ENCODE results near the gene AKT1.

The AKT1 gene

GRCh38 chr14:104771374-104771773 is 24.2 kb downstream of the AKT1 start:
- no peak for FAIRE-seq

- no peak for FAIRE-seq
These were observed 24.7 kb downstream of the AKT1 start for GRCh38 chr14:104770851-104771272.

- FAIRE-seq: no peak
These were observed 25.4 kb downstream of the AKT1 start for GRCh38 chr14:104770072-104770579.

- FAIRE-seq: no peak
These were observed 26.1 kb downstream of the AKT1 start for GRCh38 chr14:104769324-104770071.

GRCh38 chr14:104768437-104769323 is 26.9 kb downstream of the AKT1 start:
- FAIRE-seq: no peak

- FAIRE-seq: no peak
These were observed 28.0 kb downstream of the AKT1 start for GRCh38 chr14:104767634-104767918.

GRCh38 chr14:104766863-104767633 is 28.5 kb downstream of the AKT1 start:
- no peak for FAIRE-seq

- no peak for FAIRE-seq
These were observed 29.2 kb downstream of the AKT1 start for GRCh38 chr14:104766256-104766862.

DNA sequence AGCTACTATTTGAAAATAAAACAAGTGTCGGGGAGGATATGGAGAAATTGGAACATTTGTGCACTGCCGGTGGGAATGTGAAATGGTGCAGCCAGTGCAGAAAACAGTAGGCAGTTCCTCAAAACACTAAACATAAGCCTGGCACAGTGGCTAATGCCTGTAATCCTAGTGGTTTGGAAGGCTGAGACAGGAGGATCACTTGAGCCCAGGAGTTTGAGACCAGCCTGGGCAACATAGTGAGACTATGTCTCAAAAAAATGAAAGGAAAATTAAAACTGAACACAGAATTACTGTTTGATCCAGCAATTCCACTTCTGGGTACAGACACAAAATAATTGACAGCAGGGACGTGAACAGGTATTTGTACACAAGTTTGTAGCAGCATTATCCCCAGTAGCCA is 30.0 kb downstream of the AKT1 start:
- no peak for FAIRE-seq

- no peak for FAIRE-seq
These were observed 36.3 kb downstream of the AKT1 start for GRCh38 chr14:104758981-104759969.

DNA sequence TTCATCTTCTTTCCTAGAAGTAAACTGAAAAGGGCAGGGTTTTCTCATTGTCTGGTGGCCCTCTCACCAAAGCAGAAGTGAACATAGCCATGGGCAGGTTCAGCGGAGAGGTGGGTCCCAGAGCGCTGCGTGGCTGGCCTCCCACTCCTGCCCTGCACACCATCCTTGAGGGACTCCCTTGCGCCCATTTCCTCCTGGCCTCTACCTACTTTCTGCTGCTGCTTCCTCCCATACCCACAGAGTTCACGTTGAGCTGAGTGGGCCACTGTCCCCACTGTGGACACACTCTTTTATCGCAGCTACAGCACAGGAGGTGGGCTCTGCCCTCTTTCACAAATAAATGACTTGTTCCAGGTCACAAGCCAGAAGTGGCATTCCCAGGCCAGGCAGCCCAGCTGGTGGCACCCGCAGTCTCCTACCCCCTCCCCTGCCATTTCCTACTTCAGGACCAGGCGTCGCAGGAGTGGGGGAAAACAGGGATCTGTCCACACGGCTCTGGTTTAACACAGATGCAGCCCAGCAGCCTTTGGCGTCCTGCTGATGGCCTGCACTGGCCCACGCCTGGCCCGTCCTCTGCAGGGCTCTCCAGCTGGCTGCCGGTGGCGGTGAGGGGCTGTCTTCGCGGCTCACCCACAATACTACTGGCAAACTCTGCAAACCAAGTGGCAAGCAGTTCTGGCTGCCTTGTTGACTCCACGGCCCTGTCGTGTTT is 37.7 kb downstream of the AKT1 start:
- no peak for FAIRE-seq

- no peak for FAIRE-seq
These were observed 38.3 kb downstream of the AKT1 start for GRCh38 chr14:104757238-104757585.

GRCh38 chr14:104756477-104757237 is 38.9 kb downstream of the AKT1 start:
- FAIRE-seq: no peak

GRCh38 chr14:104755621-104756020 is 39.9 kb downstream of the AKT1 start:
- FAIRE-seq: no peak

- no peak for FAIRE-seq
These were observed 41.2 kb downstream of the AKT1 start for GRCh38 chr14:104754213-104754851.

- no peak for FAIRE-seq
These were observed 41.9 kb downstream of the AKT1 start for GRCh38 chr14:104753528-104754212.

DNA sequence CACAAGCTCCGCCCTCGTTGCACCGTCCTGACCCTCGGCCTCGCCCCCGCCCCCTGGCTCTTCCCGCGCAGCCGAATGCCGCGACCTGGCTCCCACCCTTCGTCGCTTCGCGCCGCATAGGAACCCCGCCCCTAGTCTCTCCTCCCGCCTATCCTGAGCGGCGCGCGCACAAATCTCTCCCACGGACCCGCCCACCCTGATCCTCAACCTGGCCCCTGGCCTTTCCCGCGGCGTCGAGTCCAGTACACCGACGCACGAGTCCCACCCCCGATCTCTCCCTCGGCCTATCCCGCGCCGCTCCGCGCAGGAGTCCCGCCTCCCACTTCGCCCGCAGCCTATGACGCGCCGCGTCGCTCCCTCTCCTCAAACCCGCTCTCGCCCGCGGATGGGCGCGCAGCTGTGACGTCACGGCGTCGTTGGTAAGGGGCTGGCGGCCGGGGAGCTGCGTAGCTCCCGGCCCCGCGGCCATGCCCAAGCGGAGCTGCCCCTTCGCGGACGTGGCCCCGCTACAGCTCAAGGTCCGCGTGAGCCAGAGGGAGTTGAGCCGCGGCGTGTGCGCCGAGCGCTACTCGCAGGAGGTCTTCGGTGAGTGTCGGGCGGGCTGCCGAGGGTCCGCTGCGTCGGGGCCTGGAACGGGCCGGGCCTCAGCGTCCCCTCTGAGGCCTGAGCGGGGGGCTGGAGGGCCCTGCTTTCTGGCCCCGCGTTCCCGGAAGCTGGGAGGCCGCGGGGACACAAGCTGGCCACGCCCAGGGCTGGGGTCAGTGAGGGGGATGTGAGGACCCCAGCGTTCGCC is 42.6 kb downstream of the AKT1 start, which contains the start of gene SIVA1:
TSS of gene SIVA1 (plus strand) at position 413 of the 793 bp plus-strand sequence. CDS start at position 468, 55 bp downstream.
- peak; percentile 69 for FAIRE-seq

- FAIRE-seq: no peak
These were observed 43.2 kb downstream of the AKT1 start for GRCh38 chr14:104752423-104752734.
